HG03571 (cell line): Measurements from ENCODE around the gene CKAP2L.
"Not testable (repeated sequence)": the region's sequence is repeated elsewhere in the genome, so short reads cannot be mapped to it uniquely, and the experiment has no call there.

Experiments
- ATAC-seq: cut with Tn5 transposase; IDR thresholded peaks from one replicate; pipeline ENCODE4 v1.9.1; 2021; ENCODE audit not compliant: unreplicated experiment

The CKAP2L gene

DNA sequence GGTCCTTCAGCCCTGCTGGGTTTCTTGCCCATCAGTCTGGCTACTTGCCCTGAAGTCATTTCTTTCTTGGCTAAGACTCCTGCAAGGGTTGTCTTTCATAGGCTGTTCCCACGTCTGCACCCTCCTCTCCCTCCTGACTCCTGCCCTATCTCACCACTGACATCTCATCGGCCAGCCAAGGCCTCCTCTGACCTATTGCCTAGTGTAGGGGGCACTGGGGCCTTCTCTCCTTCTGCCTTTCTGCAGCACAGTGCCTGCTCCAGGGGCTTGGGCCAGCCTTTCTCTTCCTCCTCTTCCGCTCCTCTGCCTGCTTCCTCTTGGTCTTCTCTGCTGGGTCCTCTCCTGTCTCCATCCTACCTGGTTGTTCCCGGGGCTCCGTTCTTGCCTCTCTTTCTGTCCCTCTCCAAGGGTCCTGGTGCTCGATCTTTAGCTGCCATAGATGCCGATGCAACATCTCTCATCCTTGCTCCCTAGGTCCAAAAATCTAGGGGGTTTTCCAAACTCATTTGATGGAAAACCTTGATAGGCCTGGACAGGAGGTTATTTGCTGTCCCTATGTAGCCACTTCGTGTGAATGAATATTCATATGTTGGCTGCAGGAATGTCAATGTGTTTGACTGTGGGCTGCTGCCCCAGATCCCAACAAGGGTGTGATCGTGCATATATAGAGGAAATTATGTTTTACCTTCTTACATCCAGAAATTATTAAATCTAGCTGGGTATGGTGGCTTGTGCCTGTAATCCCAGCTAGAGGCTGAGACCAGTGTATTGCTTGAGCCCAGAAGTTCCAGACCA lies 53.3 kb downstream of the CKAP2L start:
- ATAC-seq, result no peak

DNA sequence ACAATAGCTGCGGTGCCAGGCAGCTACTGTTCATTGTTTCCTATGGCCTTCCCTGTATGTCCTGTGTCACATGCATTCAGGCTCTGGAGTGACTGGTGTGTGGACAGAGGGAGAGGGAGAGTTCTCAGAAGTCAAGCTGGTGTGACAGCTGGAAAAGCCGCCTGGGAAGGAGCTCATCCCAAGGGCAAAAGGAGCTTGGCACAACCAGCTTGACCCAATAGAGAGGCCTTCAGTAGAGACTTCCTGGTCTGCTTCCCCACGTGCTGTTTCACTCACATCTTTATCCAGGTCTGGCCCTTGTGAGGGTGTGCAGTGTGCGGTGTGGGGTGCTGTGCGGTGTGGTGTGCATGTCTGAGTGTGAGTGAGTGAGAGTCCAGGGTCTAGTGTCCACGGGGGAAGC lies 54.7 kb downstream of the CKAP2L start:
- ATAC-seq, result no peak

DNA sequence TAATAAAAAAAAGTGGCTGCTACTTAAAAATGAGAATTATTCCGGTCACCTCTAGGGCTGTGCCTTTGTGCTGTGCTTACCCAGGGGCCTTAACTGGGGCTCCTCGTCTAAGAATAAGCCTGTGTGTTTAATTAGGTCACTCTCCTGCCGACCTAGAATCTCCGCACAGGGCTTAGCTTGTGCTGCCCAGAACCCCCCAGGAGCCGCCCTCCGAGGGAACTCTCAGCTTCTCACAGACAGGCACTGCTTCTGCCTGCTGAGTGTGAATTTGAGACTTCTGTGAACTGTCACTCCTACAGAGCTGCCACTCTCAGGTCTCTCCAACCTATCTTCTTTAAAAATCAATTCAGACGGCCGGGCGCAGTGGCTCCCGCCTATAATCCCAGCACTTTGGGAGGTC lies 55.4 kb downstream of the CKAP2L start:
- ATAC-seq, result no peak

GRCh38 chr2:112706947-112707346 lies 57.5 kb downstream of the CKAP2L start:
- ATAC-seq, result not testable (repeated sequence)

GRCh38 chr2:112706170-112706664 lies 58.2 kb downstream of the CKAP2L start:
- no peak for ATAC-seq

GRCh38 chr2:112705575-112705974 lies 58.8 kb downstream of the CKAP2L start:
- no peak for ATAC-seq

GRCh38 chr2:112703684-112704083 lies 60.7 kb downstream of the CKAP2L start:
- no peak for ATAC-seq

DNA sequence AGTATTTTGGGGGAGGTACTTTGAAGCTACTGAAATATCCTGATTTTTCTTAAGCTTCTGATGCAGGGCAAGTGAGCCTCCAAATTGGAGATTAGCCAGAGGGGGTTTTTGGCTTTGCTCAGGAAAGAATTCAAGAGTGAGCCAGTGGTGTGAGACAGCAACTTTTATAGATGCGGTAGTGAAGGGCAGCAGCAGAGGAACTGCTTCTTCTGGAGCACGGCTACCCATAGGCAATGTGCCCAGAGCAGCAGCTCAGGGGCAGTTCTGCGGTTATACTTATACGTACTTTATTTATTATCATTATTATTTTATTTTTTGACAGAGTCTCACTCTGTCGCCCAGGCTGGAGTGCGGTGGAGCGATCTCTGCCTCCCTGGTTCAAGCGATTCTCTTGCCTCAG lies 63.4 kb downstream of the CKAP2L start:
- ATAC-seq, result no peak

DNA sequence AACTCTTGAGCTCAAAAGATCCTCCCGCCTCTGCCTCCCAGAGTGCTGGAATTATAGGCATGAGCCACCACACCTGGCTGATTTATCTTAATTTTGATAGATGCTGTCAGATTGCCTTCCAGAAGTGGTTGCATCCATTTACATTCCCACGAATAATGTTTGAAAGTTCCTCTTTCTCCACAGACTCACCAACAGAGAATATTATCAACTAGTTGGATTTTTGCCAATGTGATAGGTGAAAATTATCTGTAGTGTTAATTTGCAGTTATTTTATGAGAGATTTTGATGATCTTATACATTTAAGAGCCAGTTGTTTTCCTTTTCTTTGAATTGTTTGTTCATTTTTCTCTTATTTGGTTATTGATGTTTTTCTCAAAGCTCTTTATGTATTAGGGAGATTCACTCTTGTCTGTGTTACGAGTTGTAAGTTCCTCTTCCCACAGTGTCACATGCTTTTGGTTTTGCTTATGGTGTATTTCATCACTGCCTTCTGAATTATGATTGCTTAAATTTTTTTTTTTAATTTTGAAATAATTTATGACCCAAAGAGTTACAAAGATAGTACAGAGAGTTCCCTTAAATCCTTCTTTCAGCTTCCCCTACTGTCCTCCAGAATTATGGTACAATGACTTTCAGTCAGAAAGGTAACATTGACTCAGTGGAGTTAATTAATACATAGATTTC lies 64.3 kb downstream of the CKAP2L start:
- ATAC-seq, result no peak

- ATAC-seq, result no peak
Measured at GRCh38 chr2:112698834-112699515, 65.4 kb downstream of the CKAP2L start.

GRCh38 chr2:112694182-112694581 lies 70.2 kb downstream of the CKAP2L start:
- no peak for ATAC-seq

DNA sequence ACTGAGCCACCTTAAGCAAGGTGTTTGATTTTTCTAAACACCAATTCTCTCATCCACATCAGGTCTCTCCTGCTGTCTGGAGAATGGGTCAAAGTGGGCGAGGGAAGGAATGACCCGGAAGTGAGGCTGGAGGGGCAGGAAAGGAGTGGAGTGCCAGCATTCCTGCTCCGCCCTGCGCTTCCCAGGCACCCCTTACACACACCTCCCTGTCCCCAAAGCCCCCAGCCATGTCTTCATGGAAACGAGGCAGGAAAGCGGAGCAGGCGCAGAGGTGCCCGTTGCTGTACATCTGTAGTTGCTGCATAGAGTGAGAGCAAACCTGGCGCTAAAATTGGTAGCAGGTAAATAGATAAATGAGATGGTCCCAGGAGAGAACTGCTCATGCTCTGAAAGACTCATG lies 70.8 kb downstream of the CKAP2L start:
- no peak for ATAC-seq

DNA sequence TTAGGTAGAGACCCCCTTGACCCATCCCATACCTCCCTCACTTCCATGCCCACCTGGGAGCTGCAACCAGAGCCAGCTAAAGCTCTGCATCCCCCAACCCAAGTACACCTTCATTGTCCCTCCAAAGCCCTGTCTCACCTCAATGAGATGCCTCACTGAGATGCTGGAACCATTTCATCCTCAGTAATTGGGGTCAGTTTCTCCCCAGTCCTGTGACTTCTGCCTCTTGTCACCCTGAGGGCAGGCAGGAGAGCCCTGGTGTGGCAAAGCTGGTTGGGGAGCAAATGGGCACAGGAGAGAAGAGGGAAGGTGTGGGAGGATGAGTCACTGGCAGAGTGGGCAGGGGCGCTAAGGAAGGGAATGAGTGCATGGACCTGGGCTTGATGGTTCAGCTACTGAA lies 71.5 kb downstream of the CKAP2L start:
- ATAC-seq, result no peak

DNA sequence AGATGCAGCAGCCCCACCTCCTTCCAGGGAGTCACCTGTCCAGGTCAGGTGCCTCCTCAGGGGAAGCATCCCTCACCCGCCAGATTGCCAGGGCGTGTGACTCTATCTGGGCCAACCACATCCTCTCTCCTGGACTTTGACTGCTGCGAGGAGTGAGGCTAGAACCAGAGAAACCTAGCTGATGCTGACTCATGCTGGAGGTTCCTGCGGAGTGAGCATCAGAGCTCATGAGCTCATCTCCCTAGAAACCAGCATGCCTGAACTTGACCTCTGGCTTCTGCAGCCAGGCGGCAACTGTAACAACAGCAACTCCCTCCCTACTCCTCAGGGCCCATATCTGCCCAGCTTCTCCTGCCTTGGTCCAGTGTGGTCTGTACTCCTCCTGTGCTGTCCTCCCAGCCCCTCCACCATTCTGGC lies 71.9 kb downstream of the CKAP2L start:
- peak; percentile 83 for ATAC-seq

GRCh38 chr2:112691881-112692281 lies 72.5 kb downstream of the CKAP2L start:
- no peak for ATAC-seq

- no peak for ATAC-seq
Measured at GRCh38 chr2:112690853-112691401, 73.5 kb downstream of the CKAP2L start.

GRCh38 chr2:112688086-112688880 lies 76.1 kb downstream of the CKAP2L start:
- no peak for ATAC-seq

DNA sequence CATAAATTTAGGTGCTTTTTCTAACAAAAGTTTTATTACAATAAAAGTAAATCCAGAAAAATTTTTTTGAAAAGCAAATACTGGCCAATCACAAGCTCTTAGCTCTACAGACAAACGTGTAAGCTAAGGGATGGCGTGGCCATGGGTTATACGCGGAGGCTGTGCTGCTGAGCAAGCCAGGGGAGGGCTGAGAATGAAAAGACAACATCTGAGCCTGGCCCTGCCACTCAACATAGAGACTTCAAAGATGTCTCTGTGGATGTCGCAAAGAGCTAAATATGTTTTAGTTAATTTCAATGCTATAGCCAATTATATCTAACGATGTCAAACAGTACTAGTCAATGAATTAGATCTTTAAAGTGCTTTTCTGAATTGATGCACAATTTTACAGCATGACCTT lies 76.9 kb downstream of the CKAP2L start:
- no peak for ATAC-seq
